K562 (cell line): Measurements from ENCODE around the gene RBFOX2.

Source experiments
- EGR1 ChIP-seq: fragments of 450-650 bp; conservative IDR thresholded peaks from 2 replicates; pipeline ENCODE4 v1.6.1; 2017; ENCODE audit warnings: mild to moderate bottlenecking
- EZH2 ChIP-seq: IDR thresholded peaks from 2 replicates; pipeline ENCODE4 v1.6.1; 2012; ENCODE audit warnings: low read depth, mild to moderate bottlenecking, inconsistent platforms, low read length, borderline replicate concordance
- KDM1A ChIP-seq, 2 experiments: fragments of 450-650 bp; IDR thresholded peaks; 2 replicates each; pipeline ENCODE4 v1.6.1; 2016; ENCODE audit warnings: mild to moderate bottlenecking in 2 of 2
- NCOR1 ChIP-seq: fragments of 450-650 bp; IDR thresholded peaks from 2 replicates; pipeline ENCODE4 v1.6.1; 2016; ENCODE audit warnings: mild to moderate bottlenecking, moderate library complexity
- NFYB ChIP-seq: IDR thresholded peaks from 2 replicates; pipeline ENCODE4 v1.6.1; 2011; ENCODE audit warnings: mild to moderate bottlenecking, moderate library complexity; ENCODE audit not compliant: insufficient read length; ENCODE audit errors: extremely low read depth
- POLR2AphosphoS2 ChIP-seq: IDR thresholded peaks from 2 replicates; pipeline ENCODE4 v1.6.1; 2012; ENCODE audit warnings: low read length, improper control_type of control experiment
- RAD21 ChIP-seq, 2 experiments: fragments of 250-450 bp in 1 of 2; fragments of 450-650 bp in 1 of 2; sonication (Bioruptor Pico) in 1 of 2; formaldehyde crosslinking in 1 of 2; IDR thresholded peaks in 1 of 2; conservative IDR thresholded peaks in 1 of 2; 2 replicates each; pipeline versions ENCODE4 v1.4.0 to v1.8.0; 2020 to 2022; ENCODE audit warnings: mild to moderate bottlenecking in 2 of 2, moderate library complexity in 1 of 2
- RUNX1 ChIP-seq: sonication (generic); IDR thresholded peaks from 2 replicates; pipeline ENCODE4 v1.6.1; 2016; ENCODE audit warnings: antibody characterized with exemption, low read depth
- SP2 ChIP-seq: IDR thresholded peaks from 2 replicates; pipeline ENCODE4 v1.6.1; 2011; ENCODE audit warnings: mild to moderate bottlenecking, low read depth, low read length, moderate library complexity; ENCODE audit not compliant: poor library complexity, severe bottlenecking; ENCODE audit errors: extremely low read depth
- THRAP3 ChIP-seq: fragments of 450-650 bp; IDR thresholded peaks from 2 replicates; pipeline ENCODE4 v1.6.1; 2016; ENCODE audit warnings: mild to moderate bottlenecking, inconsistent platforms, borderline replicate concordance
- ZNF274 ChIP-seq: IDR thresholded peaks from 2 replicates; pipeline ENCODE4 v1.6.1; 2011; ENCODE audit warnings: low read depth, mild to moderate bottlenecking, low read length, moderate library complexity, borderline replicate concordance
- ZNF780A ChIP-seq: fragments of 250-450 bp; sonication (Bioruptor Pico); IDR thresholded peaks from 2 replicates; pipeline ENCODE4 v1.5.0; 2021; ENCODE audit warnings: mild to moderate bottlenecking

DNA sequence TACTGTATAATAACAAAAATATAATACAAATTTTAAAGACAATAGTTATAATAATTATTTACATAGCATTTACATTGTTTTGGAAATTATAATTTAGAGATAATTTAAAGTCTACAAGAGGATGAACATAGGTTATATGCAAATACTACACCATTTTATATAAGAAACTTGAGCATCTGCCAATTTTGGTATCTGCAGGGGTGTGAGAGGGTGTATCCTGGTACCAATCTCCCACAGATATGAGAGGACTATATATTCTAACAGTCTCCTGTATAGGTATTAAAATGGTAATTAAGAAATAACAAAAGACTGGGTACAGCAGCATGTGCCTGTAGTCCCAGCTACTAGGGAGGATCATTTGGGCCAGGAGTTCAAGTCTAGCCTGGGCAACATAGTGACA lies 176.5 kb downstream of the RBFOX2 start:
- TF ChIP-seq RAD21 (CRISPR knock-in tag; conservative IDR thresholded peaks at IDR 0.05 in 1 of 2, IDR thresholded peaks at IDR 0.05 in 1 of 2): no peak
- TF ChIP-seq EGR1: no peak
- TF ChIP-seq ZNF274: no peak
- TF ChIP-seq KDM1A (IDR thresholded peaks at IDR 0.05): no peak
- TF ChIP-seq POLR2AphosphoS2: no peak
- no peak for TF ChIP-seq EZH2
- TF ChIP-seq ZNF780A (CRISPR knock-in tag): no peak
- TF ChIP-seq NCOR1: no peak
- no peak for TF ChIP-seq THRAP3
- no peak for TF ChIP-seq SP2
- TF ChIP-seq NFYB: no peak
- no peak for TF ChIP-seq RUNX1
